ENCODE results near the gene GALNT17.
A peak's percentile ranks its signal among the peaks of the same experiment; 100 is the strongest.

The GALNT17 gene
- total RNA-seq = 0 reads per million in 2 donors

DNA sequence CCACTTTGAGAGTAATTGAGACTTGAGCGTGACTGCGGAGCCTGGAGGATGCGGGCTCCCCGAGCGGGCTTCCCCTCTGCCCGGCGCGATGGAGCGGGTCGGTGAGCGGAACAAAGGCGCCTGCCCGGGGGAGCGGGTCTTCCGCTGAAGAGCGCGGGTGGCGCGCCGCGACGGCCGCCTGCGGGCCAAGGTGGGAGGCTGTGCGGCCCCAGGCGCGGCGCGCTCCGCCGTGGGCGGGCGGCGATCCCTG is at the start of gene GALNT17:
GALNT17 (plus strand) TSS at position 18 of the 250 bp plus-strand sequence.
- DNase-seq = peak in 1 of 5 experiments; percentile 9

DNA sequence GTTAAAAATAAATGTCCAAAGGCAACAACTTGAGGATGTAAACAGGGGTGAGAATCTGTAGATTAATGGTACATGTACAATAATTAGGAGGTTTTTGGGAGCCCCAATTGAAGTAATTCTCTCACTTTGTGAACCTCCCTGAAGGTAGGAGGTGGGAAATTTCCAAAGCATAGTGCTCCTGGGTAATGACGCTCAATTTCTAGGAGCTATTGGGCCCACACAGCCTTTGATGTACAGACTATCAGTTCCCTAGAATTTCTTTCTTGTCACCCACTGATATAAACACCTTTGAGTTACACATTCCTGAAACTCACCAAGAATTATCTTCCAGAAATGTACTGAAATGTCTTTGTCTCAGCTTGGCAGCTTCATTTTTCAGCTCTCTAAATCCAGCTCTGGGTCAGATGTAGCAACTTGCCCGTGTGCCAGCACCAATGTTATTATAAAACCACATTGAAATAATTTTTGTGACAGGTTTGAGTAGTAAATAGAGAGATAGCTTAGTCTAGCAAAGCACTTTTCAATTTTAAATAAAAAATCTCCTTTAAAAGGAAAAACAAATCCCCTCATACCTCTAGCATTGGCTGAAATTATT is 36.6 kb upstream of the GALNT17 start:
- DNase-seq = no peak

DNA sequence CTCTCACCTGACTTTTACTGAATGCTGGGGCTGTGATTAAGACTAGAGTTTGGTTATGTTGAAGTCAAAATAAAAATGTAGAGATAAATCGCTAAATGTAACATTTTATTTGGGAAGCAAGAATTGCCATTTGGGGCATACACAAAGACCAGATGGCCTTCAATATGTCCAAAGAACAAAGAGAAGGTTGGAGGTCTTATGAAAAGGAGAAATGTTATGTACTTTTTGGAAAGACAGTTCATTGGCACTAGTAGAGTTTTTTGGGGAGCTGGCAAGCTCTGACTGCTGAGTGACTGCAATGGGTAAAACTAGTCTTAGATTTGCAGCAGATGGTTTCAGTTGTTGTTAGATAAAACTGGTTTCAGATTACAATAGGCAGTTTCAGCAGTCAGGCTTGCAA is 35.6 kb upstream of the GALNT17 start:
- DNase-seq = no peak

DNA sequence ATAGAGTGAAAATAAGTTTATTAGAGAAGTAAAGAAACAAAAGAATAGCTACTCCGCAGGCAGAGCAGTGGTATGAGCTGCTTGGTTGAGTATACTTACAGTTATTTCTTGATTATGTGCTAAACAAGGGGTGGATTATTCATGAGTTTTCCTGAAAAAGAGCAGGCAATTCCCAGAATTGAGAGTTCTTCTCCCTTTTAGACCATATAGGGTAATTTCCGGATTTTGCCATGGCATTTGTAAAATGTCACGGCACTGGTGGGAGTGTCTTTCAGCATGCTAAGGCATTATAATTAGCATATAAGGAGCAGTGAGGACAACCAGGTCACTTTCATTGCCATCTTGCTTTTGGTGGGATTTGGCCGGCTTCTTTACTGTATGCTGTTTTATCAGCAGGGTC is 25.7 kb upstream of the GALNT17 start:
- DNase-seq = no peak

DNA sequence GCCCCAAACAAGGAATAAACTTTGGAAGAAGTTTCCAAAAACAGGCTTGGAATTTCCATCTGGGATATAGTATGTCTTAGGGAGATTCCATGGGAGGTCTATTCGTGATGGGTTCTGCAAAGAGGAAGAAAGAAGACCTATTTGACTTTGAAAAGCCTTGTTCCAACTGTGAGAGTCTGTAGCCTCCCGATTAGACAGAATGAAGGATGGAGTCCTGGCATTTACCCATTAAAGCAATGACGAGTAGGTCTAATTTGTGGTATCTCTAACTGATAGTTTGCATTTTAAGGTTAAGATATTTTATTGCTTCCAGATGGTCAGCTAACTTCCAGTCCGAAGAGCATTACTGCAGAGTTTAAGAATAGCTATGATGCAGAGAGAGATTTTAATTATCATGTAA is 19.5 kb upstream of the GALNT17 start:
- no peak for DNase-seq

DNA sequence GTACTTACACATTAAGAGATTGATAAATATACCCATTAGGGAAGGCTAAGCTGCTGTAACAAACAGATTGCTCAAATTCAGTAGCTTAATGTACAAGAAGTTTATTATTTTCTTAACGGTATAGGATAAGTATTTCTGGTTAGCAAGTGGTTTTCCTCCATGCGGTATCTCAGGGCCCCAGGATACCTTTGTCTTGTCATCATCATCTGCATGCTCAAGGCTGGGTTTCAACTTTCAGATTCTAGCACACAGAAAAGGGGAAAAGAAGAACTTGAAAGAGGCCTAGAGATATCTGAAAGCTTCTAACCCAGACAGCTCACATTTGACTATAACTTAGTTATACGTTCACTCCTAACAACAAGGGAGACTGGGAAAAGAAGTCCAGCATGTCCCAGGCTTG is 11.8 kb upstream of the GALNT17 start:
- DNase-seq = no peak

DNA sequence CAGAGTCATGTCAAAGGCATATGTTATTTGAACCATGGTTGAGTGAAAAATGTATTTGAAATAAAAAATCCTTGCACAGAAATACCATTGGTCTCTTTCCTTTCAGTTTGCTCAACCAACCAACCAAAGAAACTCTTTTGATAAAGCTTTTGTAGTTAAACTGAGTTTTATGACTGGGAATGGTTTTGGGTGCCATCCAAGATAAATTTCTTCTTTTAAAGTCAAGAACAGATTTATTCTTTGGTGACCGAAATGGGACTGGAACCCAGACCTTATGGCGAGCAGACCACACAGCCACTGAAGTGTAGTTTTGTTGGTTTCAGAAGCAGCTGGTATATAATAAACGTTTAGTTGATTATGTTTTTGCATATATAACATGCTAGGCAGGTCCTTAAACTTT is 2.8 kb upstream of the GALNT17 start:
- DNase-seq = no peak

DNA sequence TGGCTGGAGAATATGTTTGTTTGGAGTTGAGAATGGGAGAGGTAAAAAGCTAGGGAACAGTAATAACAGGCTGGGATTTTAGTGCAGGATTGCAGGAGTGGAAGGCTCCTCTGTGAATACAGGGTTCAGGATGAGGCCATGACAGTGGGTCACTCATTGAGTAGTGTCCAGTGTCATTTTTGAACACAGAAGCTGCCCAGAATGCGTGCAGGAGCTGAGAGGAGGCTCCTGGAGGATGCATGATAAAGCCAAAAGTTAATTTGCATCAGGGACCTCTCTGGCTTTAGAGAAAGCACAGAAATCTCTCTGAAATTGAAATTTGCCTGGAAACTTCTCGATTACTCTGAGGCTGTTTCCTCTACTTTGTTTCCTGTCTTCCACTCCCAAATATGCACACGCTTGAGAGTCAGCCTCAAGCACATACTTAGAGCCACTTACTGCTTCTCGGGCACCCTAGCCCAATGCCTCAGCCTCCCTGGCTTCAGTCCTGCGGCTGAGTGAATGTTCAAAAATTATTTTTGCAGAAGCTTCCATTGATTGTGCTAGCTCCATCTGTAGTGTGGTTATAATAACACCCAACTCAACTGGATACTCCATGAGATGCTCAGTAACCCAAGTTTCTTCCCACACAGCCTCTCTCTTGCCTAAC is 1.8 kb upstream of the GALNT17 start:
- DNase-seq = no peak

DNA sequence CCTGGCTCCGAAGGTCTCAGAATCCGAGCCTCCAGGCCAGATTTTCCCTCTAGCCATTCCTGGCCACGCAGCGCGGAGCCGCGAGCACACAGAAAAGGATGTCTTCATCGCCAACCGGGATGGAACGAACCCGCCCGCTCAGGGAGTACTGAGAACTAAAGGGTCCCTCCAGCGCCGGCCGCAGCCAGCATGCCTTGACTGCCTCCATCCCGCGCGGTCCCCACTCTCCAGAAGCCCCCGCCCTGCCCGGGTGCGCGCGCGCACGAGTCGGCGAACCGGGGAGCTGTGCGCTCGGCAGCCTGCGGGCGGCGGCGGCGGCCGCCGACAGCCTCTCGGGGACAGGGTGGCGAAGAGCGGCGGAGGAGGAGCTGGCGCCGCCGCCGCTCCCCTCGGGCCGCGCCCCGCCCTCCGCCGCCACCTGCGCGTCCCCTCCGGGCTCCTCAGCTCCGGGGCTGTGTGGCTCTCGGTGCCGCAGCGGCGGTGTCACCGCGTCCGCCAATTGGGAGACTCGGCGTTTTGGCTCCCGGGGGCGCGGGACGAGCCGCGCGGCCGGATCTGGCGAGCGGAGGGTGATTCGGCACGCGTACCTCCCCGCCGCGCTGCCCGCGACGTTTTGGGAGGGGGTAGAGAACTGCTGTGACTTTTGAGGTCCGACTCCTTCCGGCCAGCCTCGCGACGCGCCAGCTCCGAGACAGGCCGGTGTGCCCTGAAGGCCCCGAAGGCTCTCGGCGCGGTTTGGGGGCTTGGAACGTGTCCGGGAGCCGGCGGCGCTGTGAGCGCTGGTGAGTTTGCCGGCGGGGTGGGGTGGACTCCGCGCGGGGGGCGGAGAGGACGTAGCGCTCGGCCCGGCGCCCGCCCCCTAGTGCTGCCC is 453 bp upstream of the GALNT17 start:
- DNase-seq = peak in 1 of 5 experiments; percentile 28

DNA sequence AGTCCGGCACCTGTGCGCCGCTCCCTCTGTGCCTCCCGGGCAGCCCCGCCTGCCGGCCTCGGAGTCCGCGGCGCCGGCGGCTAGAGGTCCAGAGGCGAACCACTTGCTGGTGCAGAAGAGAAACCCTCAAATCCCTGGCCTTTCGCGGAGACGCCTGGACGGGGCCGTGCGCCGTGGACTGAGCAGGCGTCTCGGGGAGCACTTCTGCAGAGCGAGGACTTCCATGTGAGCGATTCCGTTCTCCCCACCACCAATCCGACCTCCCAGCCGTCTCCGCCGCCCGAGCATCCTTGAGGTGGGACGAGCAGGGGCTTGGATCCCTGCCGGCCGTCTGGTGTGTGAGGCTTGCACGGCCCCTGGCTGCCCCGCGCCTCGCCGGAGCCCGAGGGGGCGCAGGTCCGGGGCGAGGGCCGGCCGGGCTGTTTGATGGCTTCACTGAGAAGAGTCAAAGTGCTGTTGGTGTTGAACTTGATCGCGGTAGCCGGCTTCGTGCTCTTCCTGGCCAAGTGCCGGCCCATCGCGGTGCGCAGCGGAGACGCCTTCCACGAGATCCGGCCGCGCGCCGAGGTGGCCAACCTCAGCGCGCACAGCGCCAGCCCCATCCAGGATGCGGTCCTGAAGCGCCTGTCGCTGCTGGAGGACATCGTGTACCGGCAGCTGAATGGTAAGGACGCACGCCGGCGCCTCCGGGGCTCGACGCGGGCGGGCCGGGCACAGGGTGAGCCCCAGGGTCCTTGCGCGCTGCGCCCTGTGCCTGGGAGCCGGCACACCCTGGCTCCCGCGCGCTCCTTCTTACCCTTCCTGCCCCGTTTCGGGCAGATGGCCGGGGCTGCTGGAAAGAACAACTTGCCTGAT is 660 bp downstream of the GALNT17 start:
- DNase-seq = peak in 1 of 5 experiments; percentile 13

DNA sequence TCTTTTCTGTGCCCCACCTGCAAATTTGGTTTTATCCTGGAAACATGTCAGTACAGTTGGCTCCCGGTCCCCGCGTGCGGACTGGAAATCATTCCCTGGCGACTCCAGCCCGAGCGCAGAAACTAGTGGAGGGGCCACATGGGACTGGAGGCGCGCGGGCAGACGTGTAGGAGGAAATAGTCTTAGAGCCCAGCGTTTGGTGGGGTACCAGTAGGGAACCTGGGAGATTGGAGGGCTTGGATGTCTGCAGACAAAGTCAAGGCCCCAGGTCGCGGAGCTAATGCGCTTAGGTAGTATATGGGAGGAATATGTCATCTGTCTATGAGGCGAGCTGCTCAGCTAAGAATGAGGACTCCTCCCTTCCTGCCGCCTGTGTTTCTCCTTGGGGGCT is 1.3 kb downstream of the GALNT17 start:
- DNase-seq = no peak

DNA sequence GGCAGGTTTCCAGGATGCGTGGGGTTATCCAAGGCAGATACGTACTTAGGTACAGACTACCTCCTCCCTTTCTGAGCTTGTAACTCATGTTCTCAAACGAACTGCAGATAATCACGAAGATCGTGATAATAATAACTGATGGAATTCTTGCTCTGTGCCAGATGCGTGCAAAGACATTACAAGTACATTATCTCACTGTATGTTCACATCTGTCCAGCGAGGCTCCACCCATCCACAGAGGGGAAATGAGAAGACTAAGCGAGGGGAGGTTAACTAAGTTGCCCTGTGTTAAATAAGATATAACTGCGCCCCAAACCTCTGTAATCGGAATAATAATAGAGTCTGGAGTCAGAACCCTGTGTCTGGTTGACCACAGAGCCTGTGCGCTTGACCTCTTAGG is 1.9 kb downstream of the GALNT17 start:
- DNase-seq = no peak

DNA sequence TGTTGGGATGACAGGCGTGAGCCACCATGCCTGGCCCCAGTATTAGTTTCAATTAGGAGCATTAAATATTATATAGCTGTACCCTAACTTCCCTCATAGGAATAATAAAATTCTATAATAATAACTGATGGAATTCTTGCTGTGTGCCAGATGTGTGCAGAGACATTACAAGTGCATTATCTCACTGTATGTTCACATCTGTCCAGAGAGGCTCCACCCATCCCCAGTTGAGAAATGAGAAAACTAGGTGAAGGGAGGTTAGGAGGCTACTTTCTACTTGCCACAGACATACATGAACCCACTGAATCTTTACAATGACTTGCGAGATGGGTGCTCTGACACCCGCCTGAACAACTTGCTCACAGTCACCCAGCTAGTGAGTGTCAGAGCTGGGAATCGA is 3.2 kb downstream of the GALNT17 start:
- DNase-seq = no peak

DNA sequence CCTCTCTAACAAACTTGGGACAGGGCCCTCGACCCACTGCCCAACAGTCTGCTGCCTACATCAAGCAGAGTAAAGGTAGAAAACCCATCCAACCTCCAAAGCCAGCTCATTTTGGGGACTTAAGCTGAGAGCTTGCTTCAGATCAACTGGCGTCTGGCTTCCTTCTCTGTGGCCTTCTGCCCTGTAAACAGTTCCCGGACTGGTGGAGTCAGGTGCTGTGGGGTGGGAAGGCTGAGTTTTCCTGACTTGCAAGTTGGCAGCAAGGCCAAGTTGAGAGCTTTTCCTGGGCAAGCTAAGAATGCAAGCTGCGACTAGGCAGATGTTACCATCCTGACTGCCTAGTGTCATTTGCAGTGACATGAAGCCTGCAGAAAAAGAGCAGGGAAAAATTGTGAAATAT is 3.7 kb downstream of the GALNT17 start:
- no peak for DNase-seq

DNA sequence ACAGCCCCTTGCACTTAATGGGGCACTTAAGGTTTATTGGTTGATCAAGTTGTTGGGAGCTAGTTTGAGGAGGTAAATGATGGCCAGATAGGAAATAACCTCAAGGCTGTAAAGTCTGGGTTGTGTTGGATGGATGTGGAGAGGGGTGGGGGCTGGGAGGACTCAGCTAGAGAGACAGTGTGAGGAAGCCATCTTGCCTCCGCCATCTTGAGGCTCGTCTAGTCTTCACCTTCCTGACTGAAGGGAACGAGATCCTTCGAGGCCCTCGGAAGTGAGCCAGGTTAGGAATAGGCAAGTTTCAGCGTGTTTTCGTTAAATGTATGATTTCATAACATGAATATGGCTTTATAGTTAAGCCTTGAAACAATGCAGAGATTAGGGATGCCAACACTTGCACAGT is 5.5 kb downstream of the GALNT17 start:
- no peak for DNase-seq

DNA sequence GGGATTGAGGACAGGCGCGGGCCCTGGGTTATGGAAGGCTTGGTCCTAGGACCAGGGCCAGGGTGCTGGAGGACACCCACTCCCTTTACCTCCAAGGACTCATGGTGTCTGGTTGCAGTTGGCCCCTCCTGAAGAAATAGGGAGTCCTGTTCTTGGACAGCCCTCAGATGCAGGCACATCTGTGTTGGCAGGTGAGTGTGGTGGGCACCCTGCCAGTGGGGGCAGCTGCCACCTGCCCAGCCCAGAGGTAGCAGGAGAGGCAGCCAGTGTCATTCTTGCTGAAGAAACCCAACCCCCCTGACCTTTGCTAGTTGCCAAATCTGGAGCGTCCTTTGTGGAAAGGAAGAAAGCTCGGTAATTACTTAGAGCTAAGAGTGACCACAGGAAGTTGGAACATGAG is 8.3 kb downstream of the GALNT17 start:
- no peak for DNase-seq

DNA sequence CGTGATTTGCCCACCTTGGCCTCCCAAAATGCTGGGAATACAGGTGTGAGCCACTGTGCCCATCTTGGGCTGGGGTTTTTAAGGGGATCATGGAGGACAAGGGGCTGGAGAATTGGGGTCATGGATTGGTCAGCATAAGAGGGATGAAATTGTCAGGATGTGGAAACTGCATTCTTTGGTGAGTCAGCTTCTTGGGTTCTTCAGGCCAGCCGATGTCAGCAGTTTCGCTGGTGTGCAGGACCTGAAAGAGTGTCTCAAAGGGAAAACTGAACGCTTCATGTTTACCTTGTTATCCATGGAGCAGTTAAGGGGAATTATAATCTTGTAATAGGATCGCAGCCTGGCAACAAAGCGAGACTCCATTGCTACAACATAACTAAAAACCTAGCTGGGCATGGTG is 13.0 kb downstream of the GALNT17 start:
- DNase-seq = no peak

DNA sequence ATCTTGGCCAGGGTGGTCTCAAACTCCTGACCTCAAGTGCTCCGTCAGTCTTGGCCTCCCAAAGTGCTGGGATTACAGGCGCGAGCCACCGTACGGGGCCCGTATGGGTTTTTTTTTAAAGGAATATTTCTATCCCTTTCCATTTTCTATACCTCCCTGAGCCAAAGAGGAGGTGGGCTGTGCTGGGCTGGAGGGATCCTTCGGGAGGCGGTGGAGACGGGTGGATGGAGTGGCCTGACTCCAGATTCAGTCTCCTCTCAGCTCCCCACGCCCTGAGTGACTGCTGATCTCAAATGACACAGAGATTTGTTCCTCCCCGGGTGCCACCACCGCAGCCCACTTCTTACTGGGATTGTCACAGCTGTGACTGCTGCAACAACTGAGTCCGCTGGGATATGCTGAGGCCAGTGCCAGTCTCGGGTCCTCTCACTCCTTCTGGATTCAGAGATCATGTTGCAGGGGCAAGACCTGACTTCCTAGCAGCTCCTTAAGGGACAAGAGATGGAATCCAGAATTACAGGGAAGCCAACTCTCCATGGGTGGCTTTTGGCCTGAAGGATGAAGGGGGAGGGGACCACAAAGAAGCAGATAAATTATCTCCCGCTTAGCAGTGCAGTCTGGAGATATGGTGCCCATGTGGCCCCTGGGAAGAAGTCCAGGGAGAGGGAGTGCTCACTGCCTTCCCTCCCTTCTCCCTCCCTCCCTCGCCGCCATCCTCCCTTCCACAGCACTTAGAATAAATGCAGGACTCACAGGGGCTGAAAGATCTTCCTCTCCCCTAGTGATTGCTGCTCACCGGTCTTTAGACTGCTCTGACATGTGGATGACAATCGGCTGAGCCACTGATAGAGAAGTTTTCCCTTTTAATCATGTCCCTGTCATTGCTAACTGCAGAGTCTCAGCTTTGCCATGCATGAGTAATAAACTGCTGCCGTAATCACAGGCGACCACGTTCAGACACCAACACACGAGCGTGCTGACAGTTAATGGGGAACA is 14.3 kb downstream of the GALNT17 start:
- DNase-seq = no peak

DNA sequence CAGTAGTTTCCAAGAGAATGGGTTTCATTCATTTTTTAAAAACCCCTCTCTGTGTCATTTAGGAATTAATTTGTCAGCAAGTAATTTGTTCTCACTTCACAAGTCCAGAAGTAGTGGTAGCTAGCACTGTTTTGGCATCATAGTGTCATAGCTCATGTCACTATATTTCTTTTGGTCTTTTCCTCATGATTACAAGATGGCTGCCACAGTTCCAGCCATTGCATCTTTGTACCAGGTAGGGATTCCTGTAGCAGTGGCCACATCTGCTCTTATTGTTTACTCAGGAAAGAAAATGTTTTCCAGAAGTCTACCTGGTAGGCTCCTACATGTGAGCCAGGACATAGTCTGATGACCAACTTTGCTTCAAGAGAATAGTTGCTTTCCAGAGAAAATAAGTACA is 16.2 kb downstream of the GALNT17 start:
- no peak for DNase-seq

DNA sequence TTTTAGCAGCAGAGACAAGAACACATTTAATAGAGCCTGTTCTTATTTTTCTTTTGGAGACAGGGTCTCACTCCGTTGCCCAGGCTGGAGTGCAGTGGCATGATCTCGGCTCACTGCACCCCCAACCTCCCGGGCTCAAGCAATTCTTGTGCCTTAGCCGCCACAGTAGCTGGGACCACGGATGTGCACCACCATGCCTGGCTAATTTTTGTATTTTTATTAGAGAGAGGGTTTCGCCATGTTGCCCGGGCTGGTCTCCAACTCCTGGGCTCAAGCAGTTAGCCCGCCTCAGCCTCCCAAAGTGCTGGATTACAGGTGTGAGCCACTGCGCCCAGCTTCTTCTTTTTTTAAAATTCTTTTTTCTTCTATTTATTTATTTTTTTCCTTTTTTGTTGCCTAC is 23.3 kb downstream of the GALNT17 start:
- no peak for DNase-seq

DNA sequence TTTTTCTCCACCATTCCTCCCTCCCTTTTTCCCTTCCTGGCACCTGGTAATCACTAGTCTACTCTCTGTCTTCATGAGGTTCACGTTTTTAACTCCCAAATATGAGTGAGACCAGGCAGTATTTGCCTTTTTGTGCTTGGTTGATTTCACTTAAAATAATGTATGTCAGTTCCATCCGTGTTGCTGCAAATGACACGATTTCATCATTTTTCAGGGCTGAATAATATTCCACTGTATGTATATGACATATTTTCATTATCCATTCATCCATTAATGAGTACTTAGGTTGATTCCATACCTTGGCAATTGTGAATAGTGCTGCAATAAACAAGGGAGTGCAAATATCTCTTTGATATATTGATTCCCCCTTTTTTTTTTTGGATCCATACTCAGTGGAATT is 25.8 kb downstream of the GALNT17 start:
- no peak for DNase-seq

DNA sequence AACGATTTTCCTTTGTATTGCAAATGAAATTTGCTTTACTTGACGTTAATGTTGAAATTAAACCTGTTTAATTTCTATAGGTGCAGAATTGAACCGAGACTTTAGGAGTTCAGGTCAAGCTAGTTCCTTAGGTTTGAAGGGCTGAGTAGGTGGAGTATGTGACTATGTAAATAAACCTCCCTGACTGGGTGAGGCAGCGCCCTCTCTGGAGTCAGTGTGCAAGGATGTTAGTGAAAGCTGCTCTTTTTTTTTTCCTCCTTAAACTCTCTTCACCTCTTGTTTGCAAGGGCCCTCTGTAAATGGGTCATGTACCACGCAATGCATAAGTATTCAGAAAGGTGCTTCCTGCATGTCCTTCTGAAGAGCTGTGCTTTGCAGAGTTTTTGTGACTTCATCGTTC is 33.8 kb downstream of the GALNT17 start:
- DNase-seq = no peak
